Measurements from ENCODE around the gene FBXL17.

The FBXL17 gene

GRCh38 chr5:107919361-107919760 is 462.5 kb downstream of the FBXL17 start:
- Mint-ChIP-seq H3K9me3 (no peaks in the 10 kb centered on the region), H3K36me3 (peaks cover 6% of the 10 kb centered on the region), H3K27me3 (no peaks in the 10 kb centered on the region), H3K4me1 (peaks cover 26% of the 10 kb centered on the region), H3K4me3 (no peak overlapping the region), H3K27ac (no peak overlapping the region)

GRCh38 chr5:107917983-107918382 is 463.9 kb downstream of the FBXL17 start:
- no peak overlapping the region for H3K27ac Mint-ChIP-seq
- no peak overlapping the region for H3K4me3 Mint-ChIP-seq
- H3K9me3 Mint-ChIP-seq = no peaks in the 10 kb centered on the region
- H3K36me3 Mint-ChIP-seq = peaks cover 6% of the 10 kb centered on the region
- H3K4me1 Mint-ChIP-seq = peaks cover 26% of the 10 kb centered on the region
- no peaks in the 10 kb centered on the region for H3K27me3 Mint-ChIP-seq

- no peaks in the 10 kb centered on the region for H3K27me3 Mint-ChIP-seq
- peaks cover 7% of the 10 kb centered on the region for H3K36me3 Mint-ChIP-seq
- H3K4me1 Mint-ChIP-seq = peaks cover 26% of the 10 kb centered on the region
- no peaks in the 10 kb centered on the region for H3K9me3 Mint-ChIP-seq
- no peak overlapping the region for H3K27ac Mint-ChIP-seq
- H3K4me3 Mint-ChIP-seq = no peak overlapping the region
Observed at GRCh38 chr5:107916731-107917725, 464.9 kb downstream of the FBXL17 start.

GRCh38 chr5:107915176-107915812 is 466.6 kb downstream of the FBXL17 start:
- Mint-ChIP-seq H3K36me3 (peaks cover 8% of the 10 kb centered on the region), H3K9me3 (no peaks in the 10 kb centered on the region), H3K4me1 (peaks cover 26% of the 10 kb centered on the region), H3K27ac (no peak overlapping the region), H3K27me3 (no peaks in the 10 kb centered on the region), H3K4me3 (no peak overlapping the region)

GRCh38 chr5:107913494-107913893 is 468.4 kb downstream of the FBXL17 start:
- peaks cover 10% of the 10 kb centered on the region for H3K36me3 Mint-ChIP-seq
- H3K27me3 Mint-ChIP-seq = no peaks in the 10 kb centered on the region
- no peak overlapping the region for H3K4me3 Mint-ChIP-seq
- H3K9me3 Mint-ChIP-seq = no peaks in the 10 kb centered on the region
- H3K27ac Mint-ChIP-seq = no peak overlapping the region
- H3K4me1 Mint-ChIP-seq = peaks cover 18% of the 10 kb centered on the region

GRCh38 chr5:107900721-107901120 is 481.2 kb downstream of the FBXL17 start:
- Mint-ChIP-seq H3K4me3 (no peak overlapping the region), H3K36me3 (peaks cover 12% of the 10 kb centered on the region), H3K27ac (no peak overlapping the region)

GRCh38 chr5:107894361-107894760 is 487.5 kb downstream of the FBXL17 start:
- peaks cover 9% of the 10 kb centered on the region for H3K36me3 Mint-ChIP-seq
- H3K27me3 Mint-ChIP-seq = no peaks in the 10 kb centered on the region

More at GRCh38 chr5:107900721-107901120, 481.2 kb downstream of the FBXL17 start:
- Mint-ChIP-seq H3K27me3 (no peaks in the 10 kb centered on the region), H3K9me3 (no peaks in the 10 kb centered on the region), H3K4me1 (no peaks in the 10 kb centered on the region)

GRCh38 chr5:107893642-107894041 is 488.3 kb downstream of the FBXL17 start:
- Mint-ChIP-seq H3K4me3 (no peak overlapping the region), H3K9me3 (no peaks in the 10 kb centered on the region), H3K36me3 (peaks cover 6% of the 10 kb centered on the region), H3K27me3 (no peaks in the 10 kb centered on the region), H3K4me1 (peaks cover 3% of the 10 kb centered on the region), H3K27ac (no peak overlapping the region)

More at GRCh38 chr5:107894361-107894760, 487.5 kb downstream of the FBXL17 start:
- Mint-ChIP-seq H3K4me3 (no peak overlapping the region), H3K9me3 (no peaks in the 10 kb centered on the region), H3K27ac (no peak overlapping the region), H3K4me1 (no peaks in the 10 kb centered on the region)

GRCh38 chr5:107889387-107889786 is 492.5 kb downstream of the FBXL17 start:
- Mint-ChIP-seq H3K36me3 (peaks cover 13% of the 10 kb centered on the region), H3K27me3 (no peaks in the 10 kb centered on the region), H3K4me1 (peaks cover 22% of the 10 kb centered on the region), H3K9me3 (no peaks in the 10 kb centered on the region), H3K27ac (no peak overlapping the region), H3K4me3 (no peak overlapping the region)

- Mint-ChIP-seq H3K4me3 (no peak overlapping the region), H3K9me3 (no peaks in the 10 kb centered on the region), H3K27me3 (no peaks in the 10 kb centered on the region), H3K36me3 (peaks cover 16% of the 10 kb centered on the region), H3K27ac (no peak overlapping the region), H3K4me1 (peaks cover 22% of the 10 kb centered on the region)
Observed at GRCh38 chr5:107888541-107888940, 493.4 kb downstream of the FBXL17 start.

- Mint-ChIP-seq H3K4me3 (no peak overlapping the region), H3K9me3 (no peaks in the 10 kb centered on the region), H3K27ac (no peak overlapping the region), H3K27me3 (no peaks in the 10 kb centered on the region), H3K4me1 (peaks cover 22% of the 10 kb centered on the region), H3K36me3 (peaks cover 17% of the 10 kb centered on the region)
Observed at GRCh38 chr5:107887166-107887943, 494.5 kb downstream of the FBXL17 start.

- Mint-ChIP-seq H3K27me3 (no peaks in the 10 kb centered on the region), H3K9me3 (no peaks in the 10 kb centered on the region), H3K27ac (no peak overlapping the region), H3K36me3 (peaks cover 16% of the 10 kb centered on the region), H3K4me3 (no peak overlapping the region), H3K4me1 (peaks cover 22% of the 10 kb centered on the region)
Observed at GRCh38 chr5:107885601-107886000, 496.3 kb downstream of the FBXL17 start.

- H3K36me3 Mint-ChIP-seq = peaks cover 15% of the 10 kb centered on the region
- peaks cover 22% of the 10 kb centered on the region for H3K4me1 Mint-ChIP-seq
- H3K27me3 Mint-ChIP-seq = no peaks in the 10 kb centered on the region
- no peak overlapping the region for H3K27ac Mint-ChIP-seq
- no peaks in the 10 kb centered on the region for H3K9me3 Mint-ChIP-seq
- no peak overlapping the region for H3K4me3 Mint-ChIP-seq
Observed at GRCh38 chr5:107884871-107885270, 497.0 kb downstream of the FBXL17 start.

GRCh38 chr5:107878661-107879060 is 503.2 kb downstream of the FBXL17 start:
- H3K27me3 Mint-ChIP-seq = no peaks in the 10 kb centered on the region
- H3K4me1 Mint-ChIP-seq = peaks cover 3% of the 10 kb centered on the region
- H3K27ac Mint-ChIP-seq = no peak overlapping the region
- peaks cover 8% of the 10 kb centered on the region for H3K36me3 Mint-ChIP-seq
- no peaks in the 10 kb centered on the region for H3K9me3 Mint-ChIP-seq
- H3K4me3 Mint-ChIP-seq = no peak overlapping the region

- no peaks in the 10 kb centered on the region for H3K9me3 Mint-ChIP-seq
- H3K4me1 Mint-ChIP-seq = peaks cover 3% of the 10 kb centered on the region
- no peak overlapping the region for H3K27ac Mint-ChIP-seq
- no peak overlapping the region for H3K4me3 Mint-ChIP-seq
- no peaks in the 10 kb centered on the region for H3K27me3 Mint-ChIP-seq
- H3K36me3 Mint-ChIP-seq = peaks cover 7% of the 10 kb centered on the region
Observed at GRCh38 chr5:107876906-107877305, 505.0 kb downstream of the FBXL17 start.
